ENCODE data around the gene SFRP2.

The SFRP2 gene

DNA sequence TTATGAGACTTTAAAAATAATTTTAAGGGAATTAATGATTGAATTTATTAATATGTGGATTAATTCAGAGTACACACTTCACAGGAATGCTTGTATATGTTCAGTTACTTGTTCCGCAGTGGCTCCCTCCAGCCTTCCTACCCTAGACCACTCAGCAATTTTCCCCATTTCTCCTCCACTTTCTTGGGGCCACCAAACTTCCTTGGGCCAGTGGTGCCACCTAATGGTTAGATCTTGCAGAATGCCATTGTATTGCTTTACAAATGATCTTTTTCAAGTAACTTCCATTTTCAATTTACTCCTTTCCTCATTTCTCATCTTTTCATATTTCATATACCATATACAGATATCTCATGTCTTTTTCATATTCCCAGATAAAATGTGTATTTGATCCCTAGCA is 25.5 kb downstream of the SFRP2 start:
- no peak overlapping the region for H3K4me3 ChIP-seq (ENCODE audit: low read depth, low read length)
- TF ChIP-seq, protein P1, sequence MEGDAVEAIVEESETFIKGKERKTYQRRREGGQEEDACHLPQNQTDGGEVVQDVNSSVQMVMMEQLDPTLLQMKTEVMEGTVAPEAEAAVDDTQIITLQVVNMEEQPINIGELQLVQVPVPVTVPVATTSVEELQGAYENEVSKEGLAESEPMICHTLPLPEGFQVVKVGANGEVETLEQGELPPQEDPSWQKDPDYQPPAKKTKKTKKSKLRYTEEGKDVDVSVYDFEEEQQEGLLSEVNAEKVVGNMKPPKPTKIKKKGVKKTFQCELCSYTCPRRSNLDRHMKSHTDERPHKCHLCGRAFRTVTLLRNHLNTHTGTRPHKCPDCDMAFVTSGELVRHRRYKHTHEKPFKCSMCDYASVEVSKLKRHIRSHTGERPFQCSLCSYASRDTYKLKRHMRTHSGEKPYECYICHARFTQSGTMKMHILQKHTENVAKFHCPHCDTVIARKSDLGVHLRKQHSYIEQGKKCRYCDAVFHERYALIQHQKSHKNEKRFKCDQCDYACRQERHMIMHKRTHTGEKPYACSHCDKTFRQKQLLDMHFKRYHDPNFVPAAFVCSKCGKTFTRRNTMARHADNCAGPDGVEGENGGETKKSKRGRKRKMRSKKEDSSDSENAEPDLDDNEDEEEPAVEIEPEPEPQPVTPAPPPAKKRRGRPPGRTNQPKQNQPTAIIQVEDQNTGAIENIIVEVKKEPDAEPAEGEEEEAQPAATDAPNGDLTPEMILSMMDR (IDR thresholded peaks at IDR 0.05; ENCODE audit: low read depth, low read length, missing control alignments): peak; percentile 27
- no peak for DNase-seq (ENCODE audit: low read depth)

DNA sequence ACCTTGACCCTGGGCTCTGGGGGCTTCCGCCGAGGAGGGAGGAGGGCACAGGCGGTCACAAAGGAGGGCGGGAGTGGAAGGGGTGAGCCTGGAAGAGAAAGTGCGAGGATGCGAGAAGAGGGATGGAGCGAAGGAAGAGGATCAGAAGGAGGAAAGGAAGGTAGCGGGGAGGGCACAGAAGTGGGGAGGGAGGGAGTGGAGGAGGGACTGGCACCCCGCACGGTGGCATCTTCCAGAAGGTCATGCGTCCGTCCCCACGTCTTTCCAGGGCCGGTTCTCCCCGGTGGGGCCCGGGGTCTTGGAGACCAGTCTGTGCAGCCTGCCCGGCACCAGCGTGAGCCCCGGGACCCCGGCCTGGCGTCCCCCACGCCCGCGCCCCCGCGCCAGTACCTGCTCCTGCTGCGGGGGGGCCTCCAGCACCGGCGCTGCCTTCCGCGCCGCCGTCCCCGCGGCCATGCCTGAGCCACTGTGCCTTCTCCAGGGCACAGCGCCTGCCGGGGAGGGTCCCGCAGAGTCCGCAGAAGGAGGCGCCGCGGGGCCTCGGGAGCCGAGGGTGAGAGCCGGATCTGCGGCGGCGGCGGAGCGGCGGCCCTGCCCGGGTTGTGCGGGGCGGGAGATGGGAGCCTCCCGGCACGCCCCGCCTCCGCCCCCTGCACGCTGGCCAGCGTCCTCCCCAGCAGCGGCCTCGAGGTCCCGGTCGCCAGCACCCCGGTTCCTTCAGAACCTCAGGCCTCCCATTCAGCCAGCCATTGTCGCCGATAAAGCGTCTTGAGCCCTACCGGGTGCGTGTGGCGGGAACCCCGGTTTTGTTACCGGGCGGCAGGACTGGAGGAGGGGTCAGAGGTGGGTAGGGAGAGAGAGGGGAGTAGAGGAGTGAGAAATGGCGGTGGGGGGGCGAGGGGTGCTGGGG is 29.2 kb downstream of the SFRP2 start, which contains the start of gene RNF175:
RNF175 (minus strand) TSS at position 618 of the 910 bp plus-strand sequence; CDS start at position 456, 162 bp downstream.
- DNase-seq (ENCODE audit: low read depth): no peak

DNA sequence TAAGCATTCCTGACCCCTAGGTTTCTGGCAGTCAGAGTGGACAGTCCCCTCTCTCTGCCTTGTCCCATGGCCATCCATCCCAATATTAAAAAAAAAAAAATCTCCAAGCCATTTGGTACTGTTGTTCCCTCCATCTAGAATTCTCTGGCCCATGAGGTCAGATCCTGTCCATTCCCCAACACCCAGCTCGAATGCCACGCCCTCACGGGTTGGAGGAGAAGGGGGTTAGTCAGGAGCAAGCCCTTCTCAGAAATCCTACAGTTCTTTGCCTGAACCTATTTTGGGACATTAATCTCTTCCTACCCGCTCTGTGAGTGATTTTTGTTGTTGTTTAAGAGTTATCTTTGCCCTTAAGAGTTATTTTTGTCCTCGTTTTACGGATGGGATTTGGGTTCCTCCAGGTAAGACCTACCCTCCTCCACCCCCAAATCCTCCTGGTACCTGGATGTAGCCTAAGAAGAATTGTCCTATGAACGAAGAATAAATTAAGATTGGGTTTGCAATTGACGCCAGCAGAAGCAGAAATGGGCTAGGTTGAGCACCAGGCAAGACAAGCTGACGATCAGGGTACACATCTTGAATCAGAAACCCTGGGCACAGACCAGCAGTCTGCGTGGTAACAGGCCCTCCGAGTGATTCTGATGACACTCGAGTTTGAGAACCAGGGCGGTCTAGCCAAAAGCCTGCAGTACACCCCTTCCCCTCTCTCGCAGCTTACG is 30.0 kb downstream of the SFRP2 start:
- TF ChIP-seq, protein P1 (IDR thresholded peaks at IDR 0.05; ENCODE audit: low read depth, low read length, missing control alignments): no peak
- DNase-seq (ENCODE audit: low read depth): no peak
- H3K4me3 ChIP-seq (ENCODE audit: low read depth, low read length): no peak overlapping the region

More for the DNA sequence above, 29.2 kb downstream of the SFRP2 start, which contains the start of gene RNF175:
- TF ChIP-seq, protein P1 (IDR thresholded peaks at IDR 0.05; ENCODE audit: low read depth, low read length, missing control alignments): no peak
- H3K4me3 ChIP-seq (ENCODE audit: low read depth, low read length): no peak within 1 kb of the TSS

DNA sequence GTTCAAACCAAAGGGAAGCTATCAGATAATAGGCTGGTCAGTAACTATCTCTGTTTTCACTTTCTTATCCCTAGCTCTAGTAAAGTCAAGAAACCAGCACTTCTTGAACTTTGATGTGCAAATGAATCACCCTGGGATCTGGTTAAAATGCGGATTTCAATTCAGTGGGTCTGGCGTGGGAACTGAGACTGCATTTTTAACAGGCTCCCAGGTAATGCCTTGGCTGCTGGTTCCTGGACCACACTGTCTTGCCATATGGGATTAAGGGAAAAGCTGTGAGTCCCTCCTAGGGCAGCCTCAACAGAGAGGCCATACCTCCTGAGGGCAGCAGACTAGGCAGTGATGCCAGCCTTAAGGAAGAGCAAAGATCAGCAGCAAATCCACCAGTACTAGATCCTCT is 30.7 kb downstream of the SFRP2 start:
- TF ChIP-seq, protein P1 (IDR thresholded peaks at IDR 0.05; ENCODE audit: low read depth, low read length, missing control alignments): no peak
- no peak overlapping the region for H3K4me3 ChIP-seq (ENCODE audit: low read depth, low read length)
- no peak for DNase-seq (ENCODE audit: low read depth)

DNA sequence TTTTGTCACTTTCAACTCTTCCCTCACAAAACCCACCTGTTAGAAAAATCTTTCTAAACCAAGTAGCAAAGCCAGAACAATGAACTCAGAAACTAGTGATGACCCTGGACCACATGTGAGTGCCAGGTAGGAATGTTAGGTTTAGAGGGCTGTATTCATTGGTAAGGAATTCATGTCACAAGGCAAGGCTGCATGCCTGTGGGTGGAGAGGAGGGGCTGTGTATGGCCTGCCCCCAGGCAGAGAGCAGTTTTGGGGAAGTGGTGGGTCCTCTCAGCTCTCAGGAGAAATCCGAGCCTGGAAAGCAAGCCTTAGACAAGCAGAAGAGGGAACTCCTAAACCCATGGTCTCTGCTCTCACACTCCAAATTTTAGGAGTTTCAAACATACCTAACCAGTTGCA is 31.5 kb downstream of the SFRP2 start:
- H3K4me3 ChIP-seq (ENCODE audit: low read depth, low read length): no peak overlapping the region
- no peak for DNase-seq (ENCODE audit: low read depth)

DNA sequence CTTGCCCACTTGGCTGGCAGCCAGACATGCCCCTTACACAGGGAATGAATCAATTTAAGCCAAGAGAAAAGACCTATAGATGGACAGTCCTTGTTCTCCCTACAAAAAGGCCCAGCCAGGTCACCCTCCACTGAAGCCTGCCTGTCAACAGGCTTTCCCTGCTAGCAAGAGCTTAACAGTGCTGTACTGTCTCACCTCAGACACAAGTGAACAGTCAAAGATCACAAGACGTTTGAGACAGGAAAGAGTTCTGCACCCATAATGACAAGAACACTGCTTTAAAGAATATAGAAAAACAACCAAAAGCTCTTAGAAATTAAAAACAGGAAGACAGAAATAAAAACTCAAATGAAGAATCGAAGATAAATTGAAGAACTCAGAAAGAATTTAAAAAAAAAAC is 33.7 kb downstream of the SFRP2 start:
- no peak for DNase-seq (ENCODE audit: low read depth)
- TF ChIP-seq, protein P1 (IDR thresholded peaks at IDR 0.05; ENCODE audit: low read depth, low read length, missing control alignments): no peak
- H3K4me3 ChIP-seq (ENCODE audit: low read depth, low read length): no peak overlapping the region

More for the DNA sequence above, 31.5 kb downstream of the SFRP2 start:
- TF ChIP-seq, protein P1 (IDR thresholded peaks at IDR 0.05; ENCODE audit: low read depth, low read length, missing control alignments): no peak

Data from GM12864 (cell line).